DOHH2 (cell line): Measurements from ENCODE around the gene ACAD8.

Experiments used
- H3F3A ChIP-seq: fragments of 200-600 bp; sonication (generic), shearing (Covaris generic); 2 replicates; pipeline ENCODE4 v1.6.0; 2016; ENCODE audit warnings: antibody characterized with exemption, mild to moderate bottlenecking; ENCODE audit not compliant: control insufficient read depth, insufficient read depth
- H3K27ac ChIP-seq: fragments of 200-600 bp; sonication (generic); 2 replicates; pipeline ENCODE4 v1.5.1; 2014; ENCODE audit warnings: low read depth, mild to moderate bottlenecking, low read length, moderate library complexity
- H3K27me3 ChIP-seq: fragments of 200-600 bp; sonication (generic); 2 replicates; pipeline ENCODE4 v1.6.1; 2014; ENCODE audit warnings: mild to moderate bottlenecking, low read length, mixed read lengths; ENCODE audit not compliant: control insufficient read depth
- H3K36me3 ChIP-seq: fragments of 200-600 bp; sonication (generic); 2 replicates; pipeline ENCODE4 v1.6.1; 2014; ENCODE audit warnings: mild to moderate bottlenecking, low read length, moderate library complexity, mixed read lengths; ENCODE audit not compliant: control insufficient read depth
- H3K4me1 ChIP-seq: fragments of 200-600 bp; sonication (generic); 2 replicates; pipeline ENCODE4 v1.6.1; 2014; ENCODE audit warnings: mild to moderate bottlenecking, low read length, mixed read lengths; ENCODE audit not compliant: control insufficient read depth
- H3K4me2 ChIP-seq: fragments of 200-600 bp; sonication (generic); 2 replicates; pipeline ENCODE4 v1.6.0; 2014; ENCODE audit warnings: mild to moderate bottlenecking, low read length, moderate library complexity
- H3K4me3 ChIP-seq: fragments of 200-600 bp; sonication (generic); 2 replicates; pipeline ENCODE4 v1.5.1; 2014; ENCODE audit warnings: mild to moderate bottlenecking, low read length, mixed read lengths
- H3K79me2 ChIP-seq: fragments of 200-600 bp; sonication (generic); 2 replicates; pipeline ENCODE4 v1.6.1; 2014; ENCODE audit warnings: mild to moderate bottlenecking, low read length, mixed read lengths; ENCODE audit not compliant: control insufficient read depth
- H3K9me2 ChIP-seq: fragments of 200-600 bp; sonication (generic); replicated peaks from 2 replicates; pipeline ENCODE4 v1.6.1; 2014; ENCODE audit warnings: mild to moderate bottlenecking, low read length, mixed read lengths; ENCODE audit not compliant: control insufficient read depth
- H3K9me3 ChIP-seq: fragments of 200-600 bp; sonication (generic); 2 replicates; pipeline ENCODE4 v1.6.1; 2014; ENCODE audit warnings: antibody characterized with exemption, low read length, mixed read lengths; ENCODE audit not compliant: control insufficient read depth, insufficient read depth
- H4K20me1 ChIP-seq: fragments of 200-600 bp; sonication (generic); 2 replicates; pipeline ENCODE4 v1.6.0; 2014; ENCODE audit warnings: low read depth, mild to moderate bottlenecking, antibody characterized with exemption, low read length, moderate library complexity; ENCODE audit not compliant: control insufficient read depth, insufficient read depth
- CTCF ChIP-seq: fragments of 200-600 bp; sonication (generic); IDR thresholded peaks from one replicate; pipeline ENCODE4 v1.5.1; 2014; ENCODE audit warnings: antibody characterized with exemption, mild to moderate bottlenecking, low read depth, low read length; ENCODE audit not compliant: poor library complexity, severe bottlenecking
- EZH2phosphoT487 ChIP-seq: fragments of 200-600 bp; sonication (generic); IDR thresholded peaks from 2 replicates; pipeline ENCODE4 v1.6.1; 2017; ENCODE audit warnings: borderline replicate concordance, mild to moderate bottlenecking, antibody characterized with exemption, low read length, moderate library complexity, mixed read lengths

Gene ACAD8

GRCh38 chr11:134235399-134235798, 18.0 kb upstream of the ACAD8 start:
- H3K79me2 ChIP-seq: no peaks in the 10 kb centered on the region
- no peaks in the 10 kb centered on the region for H3K36me3 ChIP-seq
- H3K4me2 ChIP-seq: no peak overlapping the region
- no peak overlapping the region for H3K27ac ChIP-seq
- no peaks in the 10 kb centered on the region for H3K9me3 ChIP-seq
- H3K4me1 ChIP-seq: peaks cover 7% of the 10 kb centered on the region
- no peak overlapping the region for H3K4me3 ChIP-seq
- H4K20me1 ChIP-seq: peaks cover 27% of the 10 kb centered on the region
- TF ChIP-seq EZH2phosphoT487 (no peak), CTCF (no peak)
- no peaks in the 10 kb centered on the region for H3F3A ChIP-seq
- H3K9me2 ChIP-seq: no peaks in the 10 kb centered on the region
- H3K27me3 ChIP-seq: peaks cover 46% of the 10 kb centered on the region

- Histone ChIP-seq H3K27me3 (peaks cover 34% of the 10 kb centered on the region), H4K20me1 (peaks cover 16% of the 10 kb centered on the region; the same call in 1 of the 2 replicates), H3K4me2 (no peak overlapping the region), H3K4me3 (no peak overlapping the region), H3K9me3 (no peaks in the 10 kb centered on the region), H3K79me2 (no peaks in the 10 kb centered on the region), H3F3A (no peaks in the 10 kb centered on the region), H3K9me2 (no peaks in the 10 kb centered on the region), H3K36me3 (no peaks in the 10 kb centered on the region), H3K27ac (no peak overlapping the region), H3K4me1 (no peaks in the 10 kb centered on the region)
- no peak for TF ChIP-seq CTCF
- TF ChIP-seq EZH2phosphoT487: no peak
Measured at GRCh38 chr11:134236834-134237556, 16.4 kb upstream of the ACAD8 start.

GRCh38 chr11:134237557-134237922, 15.8 kb upstream of the ACAD8 start:
- no peaks in the 10 kb centered on the region for H3F3A ChIP-seq
- peaks cover 12% of the 10 kb centered on the region; the same call in 1 of the 2 replicates for H4K20me1 ChIP-seq
- no peaks in the 10 kb centered on the region for H3K79me2 ChIP-seq
- H3K4me2 ChIP-seq: no peak overlapping the region
- no peaks in the 10 kb centered on the region for H3K9me3 ChIP-seq
- H3K9me2 ChIP-seq: no peaks in the 10 kb centered on the region
- peaks cover 29% of the 10 kb centered on the region for H3K27me3 ChIP-seq
- H3K4me1 ChIP-seq: no peaks in the 10 kb centered on the region
- no peaks in the 10 kb centered on the region for H3K36me3 ChIP-seq
- H3K4me3 ChIP-seq: no peak overlapping the region
- H3K27ac ChIP-seq: no peak overlapping the region
- TF ChIP-seq EZH2phosphoT487 (no peak), CTCF (no peak)
